Hypothalamus (tissue), 51 donors: ENCODE measurements around the gene ARMCX2.
"Not testable (repeated sequence)": the region's sequence is repeated elsewhere in the genome, so short reads cannot be mapped to it uniquely, and the experiment has no call there.

Experiments used
- DNase-seq, 51 donors: peaks; one replicate each; lab custom pipeline; 2025; lab: John Stamatoyannopoulos, UW

Gene ARMCX2

DNA sequence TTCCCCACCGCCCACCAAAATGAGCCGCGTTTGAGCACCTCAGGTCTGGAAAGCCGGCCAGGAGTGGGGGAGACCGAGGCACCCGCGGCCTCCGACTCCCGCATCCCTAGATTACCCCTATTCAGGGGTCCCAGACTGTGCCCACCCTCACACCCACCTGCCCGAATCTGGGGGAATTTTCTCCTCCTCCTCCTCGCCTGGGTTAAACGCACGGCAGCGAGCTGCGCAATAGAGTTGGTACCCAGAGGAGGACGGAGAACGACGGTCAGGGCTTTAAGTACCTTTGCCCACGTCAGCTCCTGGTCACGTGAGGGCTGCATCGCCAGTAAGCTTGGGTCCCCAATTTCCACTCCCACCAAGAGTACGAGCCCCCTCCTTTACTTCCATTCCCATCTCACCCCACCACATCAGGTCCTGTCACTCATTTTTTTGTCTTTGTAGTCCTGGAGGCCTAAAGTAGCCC, at the start of gene ARMCX2:
Gene ARMCX2, minus strand, starts transcription at position 250 of the 463 bp plus-strand sequence. CDS start 2,262 bp downstream, outside the sequence.
- peak in 46 of 51 donors; percentile 3 to 72 (median 36) for DNase-seq

DNA sequence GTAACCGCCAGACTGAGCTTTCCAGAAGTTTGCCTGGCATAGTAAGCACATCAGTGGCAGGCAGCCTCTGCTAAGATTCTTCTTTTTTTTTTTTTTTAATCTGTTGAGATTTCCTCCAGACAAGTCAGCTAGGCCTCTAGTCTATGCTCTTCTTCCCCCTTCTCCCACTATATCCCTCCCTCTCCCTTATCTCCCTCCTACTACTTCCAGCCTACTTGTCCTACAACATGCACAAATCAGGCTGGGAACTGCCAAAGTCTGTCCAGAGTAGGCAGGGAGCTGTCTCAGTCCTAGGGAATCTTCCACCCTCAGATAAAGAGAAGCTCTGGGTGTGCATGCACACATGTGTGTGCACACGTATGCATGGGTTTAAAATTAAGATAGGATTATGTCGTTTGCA, 49.7 kb upstream of the ARMCX2 start:
- DNase-seq: no peak

DNA sequence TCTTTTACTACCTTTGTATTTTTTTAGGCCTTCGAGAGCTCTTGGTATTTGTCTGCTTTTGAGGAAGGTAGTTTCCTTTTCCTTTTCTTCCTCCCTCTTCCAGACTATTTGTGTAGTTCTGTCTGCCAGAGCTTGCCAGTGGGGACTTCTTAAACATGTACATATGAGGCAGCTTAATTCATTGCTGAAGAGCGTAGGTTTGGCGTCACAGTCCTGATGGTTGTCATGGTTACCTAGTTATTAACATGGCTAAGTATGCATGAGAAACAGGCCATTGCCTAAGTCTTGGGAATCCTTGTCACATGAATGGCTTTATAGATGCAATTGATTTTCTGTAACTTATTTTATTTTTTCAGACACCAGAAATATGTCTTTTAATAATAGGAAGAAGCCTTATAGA, 48.5 kb upstream of the ARMCX2 start:
- DNase-seq: no peak

DNA sequence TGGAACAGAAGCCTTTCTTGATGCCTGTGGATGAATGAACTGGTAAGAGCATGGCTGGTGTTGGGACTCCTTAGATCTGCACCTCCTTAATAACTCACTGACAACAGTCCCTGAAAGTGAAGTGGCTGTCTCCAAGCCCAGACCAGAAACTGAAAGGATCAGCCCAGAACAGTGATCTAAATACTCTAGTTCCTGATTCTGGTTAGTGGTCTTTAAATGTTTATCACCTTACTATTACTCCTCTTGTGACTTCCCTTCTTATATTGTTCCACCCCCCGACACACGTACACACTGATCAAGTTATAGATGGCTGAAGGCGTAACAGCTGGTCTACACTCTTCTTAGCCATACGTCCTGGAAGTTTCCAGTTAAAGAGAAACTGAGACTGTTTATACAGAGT, 33.8 kb upstream of the ARMCX2 start:
- DNase-seq: no peak

DNA sequence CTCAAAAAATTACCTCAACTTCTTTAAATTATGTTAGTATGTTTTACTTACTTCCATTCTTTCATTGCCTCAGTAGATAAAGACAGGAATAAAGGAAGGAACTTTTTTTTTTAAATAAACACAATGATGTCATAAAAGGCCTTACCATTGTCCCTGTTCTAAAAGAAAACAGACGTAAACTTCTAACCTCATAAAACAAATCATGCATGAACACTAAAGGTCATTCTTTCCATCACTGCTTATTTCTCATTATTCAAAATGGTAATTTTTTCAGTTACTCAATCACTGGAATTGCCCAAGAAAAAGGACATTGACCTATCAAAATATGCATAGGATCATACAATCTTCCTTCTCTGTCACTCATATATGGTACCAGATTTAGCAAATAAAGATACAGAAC, 32.2 kb upstream of the ARMCX2 start:
- no peak for DNase-seq

DNA sequence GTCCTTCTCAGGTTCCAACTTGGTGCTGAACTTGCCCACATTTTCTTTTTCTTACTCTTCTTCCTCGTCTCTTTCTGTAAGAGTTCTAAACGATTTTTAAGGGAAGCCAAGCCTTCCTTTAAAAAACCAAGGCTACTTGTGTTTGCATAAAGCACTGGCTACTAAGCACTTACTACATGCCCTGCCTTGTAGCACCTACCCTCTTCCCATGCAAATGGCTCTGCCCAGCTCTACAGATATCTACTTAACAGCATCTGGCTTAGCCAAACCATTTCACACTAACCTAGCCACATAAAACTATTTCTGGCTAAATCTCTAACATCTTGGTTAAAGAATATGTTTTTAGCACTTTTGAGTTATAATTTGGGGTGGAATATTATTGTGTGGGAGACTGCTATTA, 26.9 kb upstream of the ARMCX2 start:
- DNase-seq: no peak

DNA sequence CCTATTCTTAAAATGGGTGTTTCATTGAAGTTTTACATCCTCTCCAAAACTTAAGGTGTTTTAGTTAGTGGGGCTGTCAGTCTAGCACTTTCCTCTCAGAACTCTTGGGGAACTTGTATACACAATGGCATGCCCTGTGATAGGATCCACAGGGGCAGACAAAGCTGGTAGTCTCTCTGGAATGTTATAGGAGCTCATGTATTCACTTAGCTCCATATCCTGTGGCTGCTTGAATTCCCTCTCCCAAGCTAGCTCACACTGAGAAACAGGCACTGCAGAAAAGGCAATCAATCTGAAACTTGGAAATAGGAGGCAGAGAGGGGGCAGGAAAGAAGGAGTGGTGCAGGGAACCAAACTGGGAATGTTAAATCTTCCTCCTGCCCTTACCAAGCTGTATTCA, 26.3 kb upstream of the ARMCX2 start:
- DNase-seq: no peak

DNA sequence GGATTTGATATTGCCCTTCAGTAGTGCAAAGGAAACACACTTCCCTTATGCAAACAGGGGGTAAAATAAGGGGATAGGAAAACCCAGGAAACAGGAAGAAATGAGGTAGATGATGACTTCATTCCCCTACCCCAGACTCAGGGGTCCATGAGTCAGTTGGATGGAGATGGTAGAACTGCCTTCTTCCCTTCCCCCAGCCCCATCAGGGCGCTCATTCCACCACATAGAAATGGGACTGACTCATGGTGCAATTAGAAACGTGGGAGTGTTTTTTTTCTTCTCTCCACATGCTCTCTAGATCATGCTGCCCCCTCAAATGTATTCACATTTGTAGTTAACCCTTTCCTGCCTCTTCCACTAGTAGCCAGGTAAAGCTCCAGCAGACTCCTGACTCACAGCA, 23.1 kb upstream of the ARMCX2 start:
- DNase-seq: peak in 1 of 51 donors; percentile 29

DNA sequence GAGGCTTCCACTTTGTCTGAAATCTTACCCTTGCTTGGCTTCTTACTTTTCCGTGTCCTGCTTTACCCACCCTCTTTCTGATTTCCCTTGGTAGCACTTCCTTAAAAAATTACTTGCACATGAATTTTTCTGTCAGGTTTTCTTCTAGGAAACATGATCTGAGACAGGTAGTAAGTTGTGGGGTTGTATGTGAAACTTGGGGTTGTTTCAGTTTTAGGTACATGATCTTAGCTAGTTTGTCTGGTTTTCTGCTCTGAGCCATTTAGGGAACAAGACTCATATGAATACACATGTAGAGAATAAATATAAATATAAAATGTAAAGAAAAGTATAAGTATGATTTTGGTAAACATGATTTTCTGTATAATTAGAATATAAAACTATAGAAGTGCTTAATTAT, 17.4 kb upstream of the ARMCX2 start:
- DNase-seq: no peak

DNA sequence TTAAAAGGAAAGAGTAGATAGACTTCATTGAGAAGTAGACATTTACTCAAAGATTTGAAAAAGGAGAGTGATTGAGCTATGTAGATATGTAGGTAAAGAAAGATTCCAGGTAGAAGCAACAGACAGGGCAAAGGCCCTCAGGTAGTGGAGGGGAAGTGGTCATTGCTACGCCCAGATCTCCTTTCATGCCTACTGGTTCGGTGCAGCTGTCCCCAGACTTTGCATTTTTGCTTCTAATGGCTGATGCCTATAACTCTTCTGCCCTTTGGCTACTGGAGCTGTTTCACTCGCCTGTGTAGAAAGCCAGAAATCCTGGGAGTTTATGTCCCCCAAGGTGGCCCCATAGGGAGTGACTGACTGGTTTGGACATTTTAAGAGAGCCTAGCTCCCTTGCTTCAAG, 16.9 kb upstream of the ARMCX2 start:
- DNase-seq: no peak

DNA sequence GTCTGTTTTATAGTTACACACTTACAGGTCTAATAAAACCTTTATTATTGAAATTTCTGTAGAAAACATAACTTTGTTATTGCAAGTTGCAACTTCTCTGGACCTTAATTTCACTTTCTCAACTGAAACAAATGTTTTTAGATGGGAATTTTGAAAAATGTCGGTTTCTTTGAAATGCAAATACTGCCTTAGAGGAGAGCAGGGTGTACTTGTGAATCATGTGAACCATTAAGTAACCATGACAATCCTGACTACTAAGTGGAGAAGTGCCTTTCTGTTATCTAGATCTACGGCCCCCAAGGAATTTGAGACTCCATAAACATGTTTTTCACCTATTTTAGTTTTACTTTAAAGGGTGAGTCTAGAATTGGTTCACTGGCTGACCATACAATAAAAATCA, 8.5 kb upstream of the ARMCX2 start:
- no peak for DNase-seq

DNA sequence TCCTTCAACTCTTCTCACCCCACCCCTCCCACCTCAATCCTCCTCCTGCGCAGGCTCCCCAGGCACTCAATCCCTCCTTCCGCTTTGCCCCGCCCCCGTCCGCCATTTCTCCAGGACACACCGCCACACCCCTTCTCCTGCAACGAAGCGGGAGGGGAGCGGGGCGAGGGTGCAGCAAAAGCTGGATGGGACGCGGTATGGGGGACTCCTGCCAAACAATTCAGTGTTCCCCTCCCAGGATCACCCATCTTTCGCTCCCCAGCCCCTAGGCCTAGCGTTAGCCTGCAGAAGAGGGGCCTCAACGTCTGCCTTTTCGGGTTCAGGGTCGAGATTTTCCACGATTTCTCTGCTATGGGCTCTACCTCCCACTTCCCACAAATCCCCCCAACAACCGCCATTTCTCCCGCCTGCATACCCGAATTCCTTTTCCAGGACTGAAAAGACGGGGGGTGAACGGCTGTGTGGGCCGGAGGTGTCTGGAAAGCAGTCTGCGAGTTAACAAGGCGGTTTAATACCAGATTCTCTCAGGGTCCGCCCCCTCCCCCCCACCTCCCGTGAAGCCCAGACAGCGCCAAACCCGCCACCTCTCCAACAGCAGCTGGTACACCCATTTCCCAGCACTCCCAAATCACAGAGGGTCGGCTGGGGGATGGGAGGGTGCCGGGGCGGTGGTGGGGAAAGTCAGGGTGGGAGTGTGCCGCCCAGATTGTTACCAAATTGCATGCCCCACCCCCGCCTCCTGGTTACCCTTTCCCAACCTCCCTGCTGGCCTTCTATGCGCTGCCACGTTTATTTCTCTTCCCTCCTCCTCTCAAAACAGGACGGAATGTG, 774 bp downstream of the ARMCX2 start:
- peak in 50 of 51 donors; percentile 1 to 75 (median 34) for DNase-seq

DNA sequence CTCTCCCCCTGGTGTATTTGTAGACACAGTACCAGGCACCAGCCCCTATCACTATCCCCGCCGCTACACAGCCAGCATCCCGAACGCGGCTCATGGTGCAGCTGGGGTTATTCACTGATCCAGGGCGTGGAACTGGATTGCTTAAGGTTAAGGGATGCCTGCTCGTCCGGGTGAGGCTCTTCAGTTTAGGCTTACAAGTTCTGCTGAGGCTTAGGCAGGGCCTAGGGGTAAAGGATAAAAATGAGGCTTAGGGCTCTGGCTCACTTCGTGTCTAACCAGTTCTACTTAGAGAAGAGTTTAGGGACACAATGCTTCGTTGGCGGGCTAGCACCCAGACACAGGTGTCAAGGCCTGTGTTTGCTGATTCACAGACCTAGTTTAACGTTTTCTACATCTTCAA, 2.2 kb downstream of the ARMCX2 start:
- no peak for DNase-seq

DNA sequence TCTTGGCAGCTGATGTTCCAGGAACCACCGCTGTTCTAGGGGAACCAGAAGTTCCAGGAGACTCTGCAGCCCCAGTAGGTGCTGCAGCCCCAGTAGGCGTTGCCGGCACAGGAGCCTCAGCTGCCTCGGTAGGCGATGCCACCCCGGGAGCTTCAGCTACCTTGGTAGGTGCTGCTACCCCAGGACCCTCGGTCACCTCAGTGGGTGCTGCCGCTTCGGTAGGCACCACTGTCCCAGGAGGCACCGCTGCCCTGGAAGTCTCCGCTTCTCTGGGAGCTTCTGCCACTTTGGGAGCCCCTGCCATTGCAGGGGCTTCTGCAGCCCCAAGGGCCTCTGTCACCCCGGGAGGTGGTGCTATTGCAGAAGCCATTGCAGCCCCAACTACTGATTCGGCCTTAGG, 2.8 kb downstream of the ARMCX2 start:
- no peak for DNase-seq

DNA sequence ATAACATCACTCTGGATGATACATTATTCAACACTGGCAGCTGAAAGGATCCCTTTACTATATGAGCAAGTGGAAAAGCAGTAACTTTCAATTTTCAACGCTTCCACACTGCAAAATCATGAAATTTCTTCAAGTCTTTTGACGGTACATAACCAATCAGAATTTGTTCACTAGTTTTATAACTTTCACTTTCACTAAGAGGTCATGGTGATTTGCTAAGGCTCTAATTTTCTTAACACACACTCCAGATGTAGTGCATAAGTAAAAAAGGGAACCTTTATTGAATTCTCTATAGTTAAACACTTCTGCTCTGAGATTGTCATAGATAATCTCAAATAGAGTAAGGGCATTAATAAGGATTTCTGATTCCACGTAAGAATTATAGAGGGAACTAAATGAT, 4.1 kb downstream of the ARMCX2 start:
- DNase-seq: no peak

DNA sequence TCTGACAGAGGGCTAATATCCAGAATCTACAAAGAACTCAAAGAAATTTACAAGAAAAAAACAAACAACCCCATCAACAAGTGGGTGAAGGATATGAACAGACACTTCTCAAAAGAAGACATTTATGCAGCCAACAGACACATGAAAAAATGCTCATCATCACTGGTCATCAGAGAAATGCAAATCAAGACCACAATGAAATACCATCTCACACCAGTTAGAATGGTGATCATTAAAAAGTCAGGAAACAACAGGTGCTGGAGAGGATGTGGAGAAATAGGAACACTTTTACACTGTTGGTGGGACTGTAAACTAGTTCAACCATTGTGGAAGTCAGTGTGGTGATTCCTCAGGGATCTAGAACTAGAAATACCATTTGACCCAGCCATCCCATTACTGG, 11.9 kb downstream of the ARMCX2 start:
- DNase-seq: not testable (repeated sequence)

DNA sequence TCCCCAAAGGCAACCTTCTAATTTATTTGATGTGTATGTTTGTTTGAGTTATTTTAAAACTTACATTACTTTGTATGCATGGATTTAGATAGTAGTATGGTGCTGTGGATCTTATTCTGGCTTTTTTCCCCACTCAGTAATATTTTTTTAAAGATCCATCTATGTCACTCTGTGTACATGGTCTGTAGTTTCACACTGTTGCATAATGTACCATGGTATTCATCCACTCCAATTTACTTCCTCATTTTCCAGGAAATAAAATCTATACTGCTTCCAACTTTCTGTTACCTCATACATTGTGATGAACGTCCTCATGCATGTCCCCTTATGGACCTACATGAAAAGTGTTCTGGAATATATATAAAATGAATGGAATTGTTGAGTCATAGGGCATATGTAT, 17.6 kb downstream of the ARMCX2 start:
- DNase-seq: no peak

DNA sequence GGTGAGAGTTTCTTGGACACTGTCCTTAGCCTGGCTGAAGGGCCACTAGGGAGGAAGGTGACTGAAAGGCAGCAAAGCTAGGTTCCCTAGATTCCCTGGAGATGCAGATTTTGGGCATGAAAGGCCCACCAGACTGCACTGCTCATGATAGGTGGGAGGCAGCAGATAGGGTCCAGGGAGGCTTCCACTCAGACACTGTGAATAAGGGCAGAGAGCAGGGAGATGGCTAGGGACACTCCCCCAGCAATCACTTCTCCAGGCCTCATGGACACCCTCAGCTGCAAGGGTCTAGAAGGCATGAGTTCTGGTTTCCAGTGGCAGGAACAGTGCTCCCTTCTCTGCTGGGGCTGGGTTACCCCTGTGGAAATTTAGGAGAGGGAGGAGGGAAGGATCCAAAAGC, 20.1 kb downstream of the ARMCX2 start:
- DNase-seq: no peak

DNA sequence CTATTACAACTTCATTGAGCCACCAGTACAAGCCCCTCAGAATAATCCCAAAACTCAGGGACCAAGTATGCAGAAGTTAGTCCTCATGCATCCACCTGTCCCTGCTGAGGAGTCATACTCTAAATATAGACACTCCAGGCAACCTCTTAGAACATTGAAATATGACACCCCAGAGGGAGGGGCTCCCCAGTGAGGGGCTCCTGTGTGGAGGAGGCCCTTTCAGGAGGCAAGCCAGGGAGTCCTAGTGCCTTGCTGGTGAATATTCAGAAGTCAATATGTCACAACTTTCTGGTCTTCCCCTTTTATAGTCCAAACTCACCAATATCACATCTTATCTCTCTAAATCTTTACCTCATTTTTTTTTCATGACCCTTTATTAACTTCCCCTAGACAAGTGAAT, 40.3 kb downstream of the ARMCX2 start:
- DNase-seq: no peak

DNA sequence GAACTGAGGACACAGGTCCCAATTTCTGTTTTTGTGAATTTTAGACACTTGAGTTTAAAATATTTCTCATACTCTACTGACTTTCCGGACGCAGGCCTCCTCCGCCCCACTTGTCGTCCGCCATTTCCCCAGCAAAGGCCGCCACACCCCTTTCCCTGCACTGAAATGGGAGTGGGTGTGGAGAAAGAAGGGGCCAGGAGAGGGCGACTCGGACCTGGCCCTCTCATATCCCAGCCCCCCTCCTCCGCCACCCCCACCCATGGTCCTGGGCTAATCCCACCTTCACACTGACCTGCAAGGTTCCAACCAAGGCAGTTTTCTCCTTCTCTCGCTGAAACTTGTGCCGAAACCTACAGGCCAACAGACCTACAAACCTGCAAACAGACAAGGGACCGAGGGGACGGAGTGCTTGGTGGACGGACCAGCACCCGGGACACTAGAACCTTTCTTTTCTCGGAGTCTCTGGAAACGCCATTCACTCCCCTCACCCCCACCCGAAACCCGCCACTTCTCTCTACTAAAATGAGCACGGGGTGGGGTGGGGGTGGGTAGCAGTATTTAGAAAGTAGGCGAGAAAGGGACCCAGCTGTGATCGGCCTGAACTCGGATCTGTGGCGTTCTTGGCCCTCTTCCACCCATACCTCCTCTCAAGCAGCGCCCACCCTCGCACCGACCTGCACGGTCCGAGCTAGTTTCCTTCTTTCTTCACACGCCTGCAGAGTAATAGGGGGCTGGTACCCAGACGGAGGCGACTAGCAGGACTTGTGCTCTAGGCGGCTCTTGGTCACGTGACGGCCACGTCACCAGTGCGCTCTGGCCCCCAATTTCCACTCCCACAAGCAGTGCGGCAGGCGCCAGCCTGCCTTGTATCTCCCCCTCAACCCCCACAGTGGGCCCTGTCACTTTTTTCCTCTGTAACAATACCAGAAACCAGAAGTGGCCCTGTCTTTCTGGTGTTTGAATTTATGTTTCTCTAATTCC, 42.1 kb downstream of the ARMCX2 start, which contains the start of gene ARMCX6:
Gene ARMCX6, minus strand, starts transcription at position 790 of the 981 bp plus-strand sequence. CDS start 1,380 bp downstream, outside the sequence.
- peak in 50 of 51 donors; percentile 2 to 83 (median 54) for DNase-seq

DNA sequence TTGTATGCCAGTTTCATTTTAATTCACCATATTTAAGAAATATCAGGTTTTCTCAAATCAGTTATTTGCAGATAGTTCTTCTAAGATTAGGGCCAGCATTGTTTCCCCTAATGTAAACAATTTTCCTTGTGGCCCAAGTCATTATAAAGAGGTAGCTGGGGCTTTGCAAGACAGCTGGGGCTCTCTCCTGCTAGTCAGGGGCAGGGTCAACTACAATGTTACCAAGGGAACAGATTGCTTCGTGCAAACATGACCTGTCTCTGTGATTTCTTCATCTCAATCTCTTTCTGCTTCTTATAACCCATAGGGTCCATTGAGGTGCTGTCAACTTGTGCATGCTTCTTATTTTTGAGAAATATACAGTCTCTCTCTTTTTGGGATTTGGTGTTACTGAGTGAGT, 53.9 kb downstream of the ARMCX2 start:
- no peak for DNase-seq
